Mesendoderm (in vitro differentiated cells): ENCODE results near the gene METTL23.
"Not testable (repeated sequence)": the region's sequence is repeated elsewhere in the genome, so short reads cannot be mapped to it uniquely, and the experiment has no call there.

Experiments
- DNase-seq: peaks from one replicate; pipeline ENCODE4 v3.0.0; 2013
- H2AK5ac ChIP-seq: 2 replicates; pipeline ENCODE4 v1.6.1; 2013; ENCODE audit warnings: low read length, inconsistent platforms
- H2BK120ac ChIP-seq: 2 replicates; pipeline ENCODE4 v1.6.1; 2013; ENCODE audit warnings: low read depth, mild to moderate bottlenecking, low read length, moderate library complexity, mixed read lengths
- H2BK15ac ChIP-seq: replicated peaks from 2 replicates; pipeline ENCODE4 v1.6.1; 2013; ENCODE audit warnings: low read depth, mild to moderate bottlenecking, moderate library complexity
- H2BK5ac ChIP-seq: 2 replicates; pipeline ENCODE4 v1.6.1; 2013; ENCODE audit warnings: low read length, inconsistent platforms
- H3K18ac ChIP-seq: 2 replicates; pipeline ENCODE4 v1.6.1; 2013; ENCODE audit warnings: mild to moderate bottlenecking, low read length, mixed read lengths
- H3K23ac ChIP-seq: one replicate; pipeline ENCODE4 v1.6.1; 2013; ENCODE audit warnings: low read length
- H3K27ac ChIP-seq: 2 replicates; pipeline ENCODE4 v1.5.1; 2013; ENCODE audit warnings: low read depth, mild to moderate bottlenecking, inconsistent platforms, low read length, moderate library complexity
- H3K27me3 ChIP-seq: 2 replicates; pipeline ENCODE4 v1.6.1; 2013; ENCODE audit warnings: low read length, control low read depth, mild to moderate bottlenecking, inconsistent platforms; ENCODE audit not compliant: insufficient read depth, poor library complexity
- H3K36me3 ChIP-seq: 2 replicates; pipeline ENCODE4 v1.6.1; 2013; ENCODE audit warnings: low read length, inconsistent platforms; ENCODE audit not compliant: control insufficient read depth, insufficient read depth
- H3K4ac ChIP-seq: one replicate; pipeline ENCODE4 v1.6.1; 2013; ENCODE audit warnings: low read depth, mild to moderate bottlenecking, low read length, moderate library complexity
- H3K4me1 ChIP-seq: 2 replicates; pipeline ENCODE4 v1.6.1; 2013; ENCODE audit warnings: low read depth, low read length, inconsistent platforms; ENCODE audit not compliant: control insufficient read depth
- H3K4me2 ChIP-seq: 2 replicates; pipeline ENCODE4 v1.6.1; 2013; ENCODE audit warnings: low read length
- H3K4me3 ChIP-seq: 2 replicates; pipeline ENCODE4 v1.5.1; 2013; ENCODE audit warnings: mild to moderate bottlenecking, low read length
- H3K56ac ChIP-seq: one replicate; pipeline ENCODE4 v1.6.1; 2013; ENCODE audit warnings: low read length
- H3K79me1 ChIP-seq: 2 replicates; pipeline ENCODE4 v1.6.1; 2013; ENCODE audit warnings: low read length, inconsistent platforms
- H3K79me2 ChIP-seq: 2 replicates; pipeline ENCODE4 v1.6.1; 2013; ENCODE audit warnings: mild to moderate bottlenecking, low read length; ENCODE audit not compliant: control insufficient read depth, insufficient read depth
- H3K9ac ChIP-seq: 2 replicates; pipeline ENCODE4 v1.6.1; 2013; ENCODE audit warnings: low read length, inconsistent platforms
- H4K5ac ChIP-seq: one replicate; pipeline ENCODE4 v1.6.1; 2013; ENCODE audit warnings: low read length
- H4K8ac ChIP-seq: one replicate; pipeline ENCODE4 v1.6.1; 2013; ENCODE audit warnings: low read depth, mild to moderate bottlenecking, control low read depth, low read length, moderate library complexity
- WGBS: extraction: QIAGEN DNeasy Blood & Tissue Kit; methylation state at CpG from one replicate; pipeline ENCODE4 v1.1.7; 2013; ENCODE audit warnings: low lambda C conversion rate, missing lambda C conversion rate; ENCODE audit not compliant: insufficient coverage; ENCODE audit errors: extremely low coverage; 5-methylcytosine and 5-hydroxymethylcytosine counted together

METTL23 gene

GRCh38 chr17:76698466-76698977 is 28.1 kb upstream of the METTL23 start:
- H3K56ac ChIP-seq, H2BK120ac ChIP-seq, H4K8ac ChIP-seq, DNase-seq, H3K27ac ChIP-seq, H3K4me2 ChIP-seq, H3K18ac ChIP-seq, H3K4me3 ChIP-seq, H3K79me2 ChIP-seq, H2BK5ac ChIP-seq, H3K27me3 ChIP-seq, H3K36me3 ChIP-seq, H3K79me1 ChIP-seq, H3K23ac ChIP-seq, H3K9ac ChIP-seq, H3K4me1 ChIP-seq, H3K4ac ChIP-seq, H4K5ac ChIP-seq, H2BK15ac ChIP-seq, H2AK5ac ChIP-seq: not testable (repeated sequence)
- no CpG with 5 or more reads among the region's 7 CpGs for WGBS

- Histone ChIP-seq H4K5ac (no peak overlapping the region), H3K79me1 (no peaks in the 10 kb centered on the region), H3K4me1 (peaks cover 7% of the 10 kb centered on the region), H3K4ac (no peak overlapping the region), H3K36me3 (no peaks in the 10 kb centered on the region), H2BK5ac (no peak overlapping the region), H3K79me2 (no peaks in the 10 kb centered on the region), H3K27ac (no peak overlapping the region), H3K4me2 (no peak overlapping the region), H3K23ac (no peak overlapping the region), H3K56ac (no peak overlapping the region), H3K18ac (no peak overlapping the region), H2BK15ac (no peak overlapping the region), H3K9ac (no peak overlapping the region), H3K27me3 (no peaks in the 10 kb centered on the region), H2BK120ac (no peak overlapping the region), H4K8ac (no peak overlapping the region), H3K4me3 (no peak overlapping the region), H2AK5ac (no peak overlapping the region)
- DNase-seq = no peak
- no CpG with 5 or more reads among the region's 8 CpGs for WGBS
Observed at GRCh38 chr17:76700270-76700616, 26.4 kb upstream of the METTL23 start.

GRCh38 chr17:76700617-76701470 is 25.8 kb upstream of the METTL23 start:
- Histone ChIP-seq H3K36me3 (no peaks in the 10 kb centered on the region), H3K27ac (no peak overlapping the region), H3K4me1 (peaks cover 7% of the 10 kb centered on the region), H3K79me2 (no peaks in the 10 kb centered on the region), H3K9ac (no peak overlapping the region), H3K4me2 (no peak overlapping the region), H3K27me3 (no peaks in the 10 kb centered on the region), H3K18ac (no peak overlapping the region), H3K56ac (no peak overlapping the region), H3K4ac (no peak overlapping the region), H3K23ac (no peak overlapping the region), H3K4me3 (no peak overlapping the region), H2BK5ac (no peak overlapping the region), H2AK5ac (no peak overlapping the region), H3K79me1 (no peaks in the 10 kb centered on the region), H2BK15ac (no peak overlapping the region), H2BK120ac (no peak overlapping the region), H4K8ac (no peak overlapping the region), H4K5ac (no peak overlapping the region)
- DNase-seq = peak; percentile 46
- no CpG with 5 or more reads among the region's 33 CpGs for WGBS

GRCh38 chr17:76701471-76701967 is 25.1 kb upstream of the METTL23 start:
- H4K5ac ChIP-seq = no peak overlapping the region
- H3K9ac ChIP-seq = no peak overlapping the region
- peaks cover 7% of the 10 kb centered on the region for H3K4me1 ChIP-seq
- H3K79me2 ChIP-seq = no peaks in the 10 kb centered on the region
- H3K18ac ChIP-seq = no peak overlapping the region
- no peak overlapping the region for H2BK5ac ChIP-seq
- no peak overlapping the region for H3K27ac ChIP-seq
- no peaks in the 10 kb centered on the region for H3K27me3 ChIP-seq
- H2BK15ac ChIP-seq = no peak overlapping the region
- no peak overlapping the region for H4K8ac ChIP-seq
- no peak overlapping the region for H2AK5ac ChIP-seq
- no peak for DNase-seq
- H3K36me3 ChIP-seq = no peaks in the 10 kb centered on the region
- H2BK120ac ChIP-seq = no peak overlapping the region
- no CpG with 5 or more reads among the region's 11 CpGs for WGBS
- H3K79me1 ChIP-seq = no peaks in the 10 kb centered on the region
- H3K23ac ChIP-seq = no peak overlapping the region
- no peak overlapping the region for H3K4me3 ChIP-seq
- H3K4me2 ChIP-seq = no peak overlapping the region
- no peak overlapping the region for H3K56ac ChIP-seq
- no peak overlapping the region for H3K4ac ChIP-seq

- Histone ChIP-seq H3K9ac (no peak overlapping the region), H3K18ac (no peak overlapping the region), H3K79me1 (no peaks in the 10 kb centered on the region), H3K4me3 (no peak overlapping the region), H3K27me3 (no peaks in the 10 kb centered on the region), H2BK15ac (no peak overlapping the region), H3K4ac (no peak overlapping the region), H2BK5ac (no peak overlapping the region), H4K5ac (no peak overlapping the region), H2BK120ac (no peak overlapping the region), H3K27ac (no peak overlapping the region), H2AK5ac (no peak overlapping the region), H3K4me1 (peaks cover 7% of the 10 kb centered on the region), H3K36me3 (no peaks in the 10 kb centered on the region), H3K23ac (no peak overlapping the region), H3K79me2 (no peaks in the 10 kb centered on the region), H4K8ac (no peak overlapping the region), H3K56ac (no peak overlapping the region), H3K4me2 (no peak overlapping the region)
- WGBS = no CpG with 5 or more reads among the region's 2 CpGs
- no peak for DNase-seq
Observed at GRCh38 chr17:76702076-76702475, 24.6 kb upstream of the METTL23 start.
